Upper lobe of left lung (tissue), 4 donors: Measurements from ENCODE around the gene UBE2U.

Experiments
- CTCF ChIP-seq, 6 experiments: fragments of 450-650 bp in 4 of 6; fragments of 200-600 bp in 2 of 6; sonication (generic) in 2 of 6; IDR thresholded peaks; one replicate each; pipeline ENCODE4 v1.5.1; 2016 to 2019; ENCODE audit warnings: antibody characterized with exemption in 6 of 6
- POLR2A ChIP-seq, 4 donors: fragments of 450-650 bp; IDR thresholded peaks; one replicate each; pipeline ENCODE4 v1.5.1; 2016 to 2017; ENCODE audit warnings: antibody characterized with exemption in 4 of 4, mild to moderate bottlenecking in 2 of 4
- POLR2AphosphoS5 ChIP-seq, 2 donors: sonication (generic); formaldehyde crosslinking; IDR thresholded peaks; one replicate each; pipeline ENCODE4 v1.5.1; 2017; ENCODE audit warnings: antibody characterized with exemption in 2 of 2

GRCh38 chr1:64184003-64184440 is 19.4 kb upstream of the UBE2U start:
- TF ChIP-seq CTCF (IDR thresholded peaks at IDR 0.05) = no peak
- TF ChIP-seq POLR2A (IDR thresholded peaks at IDR 0.05) = no peak
- TF ChIP-seq POLR2AphosphoS5 (IDR thresholded peaks at IDR 0.05) = no peak
